HepG2 (cell line): ENCODE measurements around the gene MBL2. TPM values are rescaled to one million over a fixed set of nuclear protein-coding genes. Genes with fewer than 3 reads are reported as not detected.

ENCODE experiments used
- ATAC-seq: fragments of 200-7000 bp; cut with Tn5 transposase; 3 replicates; pipeline ENCODE4 v1.9.1; 2020; ENCODE audit warnings: mild to moderate bottlenecking, moderate library complexity
- BruUV-seq: library from RNA; stranded (reverse); fragments of 400-500 nt; replicated peaks from 2 replicates; lab custom pipeline; 2021; lab: Mats Ljungman, UMichigan
- CTCF ChIA-PET: fragments of 300-600 bp; formaldehyde crosslinking; extraction: SDS; loops from one replicate; lab custom pipeline; 2021; ENCODE audit warnings: low total read pairs, inconsistent platforms, low intra/inter-chr PET ratio; lab: Yijun Ruan, JAX
- POLR2A ChIA-PET: fragments of 350-600 bp; sonication (Branson Sonifier 250); formaldehyde crosslinking; loops from one replicate; lab custom pipeline; 2020; ENCODE audit warnings: antibody characterized with exemption, inconsistent platforms; lab: Yijun Ruan, JAX
- DNase-seq: peaks from one replicate; pipeline ENCODE4 v3.0.0-alpha.2; 2015; ENCODE audit warnings: low spot score
- FAIRE-seq: peaks from 3 replicates; lab custom pipeline; 2011; peaks lifted over from hg19 to GRCh38; lab: Jason Lieb, UNC
- H2AFZ ChIP-seq: one replicate; pipeline ENCODE4 v1.6.1; 2011; ENCODE audit warnings: low read length, inconsistent platforms
- H3K27ac ChIP-seq: fragments of 300-600 bp; 3 replicates; pipeline ENCODE4 v1.8.0; 2011; ENCODE audit warnings: mixed run types, mild to moderate bottlenecking, mixed read lengths, low read length, inconsistent platforms; ENCODE audit not compliant: insufficient read depth; ENCODE audit errors: extremely low read length
- H3K27me3 ChIP-seq, 2 experiments: fragments of 200-600 bp in 1 of 2; 2 replicates in 1 of 2; 3 replicates in 1 of 2; pipeline versions ENCODE4 v1.6.0 to v1.8.0; 2011; ENCODE audit warnings: low read length in 2 of 2, mild to moderate bottlenecking in 2 of 2, moderate library complexity in 2 of 2, inconsistent platforms in 1 of 2; ENCODE audit not compliant: insufficient read depth in 2 of 2, control insufficient read depth in 1 of 2
- H3K36me3 ChIP-seq, 2 experiments: fragments of 200-600 bp in 1 of 2; replicated peaks in 1 of 2; 2 replicates in 1 of 2; 3 replicates in 1 of 2; pipeline versions ENCODE4 v1.5.1 to v1.8.0; 2011; ENCODE audit warnings: low read length in 2 of 2, inconsistent platforms in 1 of 2; ENCODE audit not compliant: insufficient read depth in 2 of 2, control insufficient read depth in 1 of 2
- H3K4me1 ChIP-seq: 2 replicates; pipeline ENCODE4 v1.5.1; 2012; ENCODE audit warnings: low read length, inconsistent platforms; ENCODE audit not compliant: insufficient read depth
- H3K4me2 ChIP-seq: 2 replicates; pipeline ENCODE4 v1.6.0; 2011; ENCODE audit warnings: low read depth, low read length, inconsistent platforms
- H3K4me3 ChIP-seq, 3 experiments: fragments of 200-600 bp in 1 of 3; sonication (generic), shearing (Covaris generic) in 1 of 3; replicated peaks in 1 of 3; 2 replicates each; pipeline ENCODE4 v1.5.1; 2011 to 2016; ENCODE audit warnings: low read length in 3 of 3, inconsistent platforms in 2 of 3, low read depth in 2 of 3, mild to moderate bottlenecking in 2 of 3, control low read depth in 1 of 3, mixed read lengths in 1 of 3; ENCODE audit not compliant: insufficient read depth in 1 of 3
- H3K79me2 ChIP-seq: one replicate; pipeline ENCODE4 v1.6.1; 2011; ENCODE audit warnings: low read length, inconsistent platforms; ENCODE audit not compliant: insufficient read depth
- H3K9ac ChIP-seq: 2 replicates; pipeline ENCODE4 v1.6.0; 2011; ENCODE audit warnings: mild to moderate bottlenecking, low read depth, low read length, inconsistent platforms; ENCODE audit not compliant: insufficient read depth
- H3K9me3 ChIP-seq: 2 replicates; pipeline ENCODE4 v1.5.1; 2012; ENCODE audit warnings: mild to moderate bottlenecking, low read length
- H4K20me1 ChIP-seq: 2 replicates; pipeline ENCODE4 v1.6.0; 2011; ENCODE audit warnings: inconsistent platforms, mild to moderate bottlenecking, low read length, moderate library complexity; ENCODE audit not compliant: insufficient read depth
- CHD2 ChIP-seq: IDR thresholded peaks from 2 replicates; pipeline ENCODE4 v1.6.1; 2011; ENCODE audit warnings: low read depth, low read length, improper control_type of control experiment
- HMGXB4 ChIP-seq, 2 experiments: sonication (generic) in 1 of 2; formaldehyde crosslinking in 1 of 2; IDR thresholded peaks; 2 replicates each; pipeline versions ENCODE4 v1.4.0 to v1.6.1; 2018 to 2020; ENCODE audit warnings: missing genetic modification reagents in 2 of 2, borderline replicate concordance in 1 of 2, low read depth in 1 of 2, mild to moderate bottlenecking in 1 of 2, missing biosample characterization in 1 of 2
- PHF21A ChIP-seq: sonication (generic); formaldehyde crosslinking; IDR thresholded peaks from 2 replicates; pipeline ENCODE4 v1.5.0; 2020; ENCODE audit warnings: mild to moderate bottlenecking, missing genetic modification reagents
- RFX1 ChIP-seq: fragments of 450-650 bp; IDR thresholded peaks from 2 replicates; pipeline ENCODE4 v1.6.1; 2017
- SNAI1 ChIP-seq: sonication (generic); formaldehyde crosslinking; IDR thresholded peaks from 2 replicates; pipeline ENCODE4 v1.5.0; 2020; ENCODE audit warnings: mild to moderate bottlenecking, missing genetic modification reagents, borderline replicate concordance
- ZBTB7B ChIP-seq: sonication (generic); formaldehyde crosslinking; IDR thresholded peaks from 2 replicates; pipeline ENCODE4 v1.4.0; 2020; ENCODE audit warnings: missing genetic modification reagents
- ZHX2 ChIP-seq, 2 experiments: sonication (generic) in 1 of 2; formaldehyde crosslinking in 1 of 2; IDR thresholded peaks; 2 replicates each; pipeline versions ENCODE4 v1.6.1 to v1.9.0; 2014 to 2022; ENCODE audit warnings: antibody characterized with exemption in 1 of 2, borderline replicate concordance in 1 of 2, inconsistent platforms in 1 of 2, low read depth in 1 of 2, missing genetic modification reagents in 1 of 2
- ZKSCAN1 ChIP-seq: fragments of 150-350 bp; IDR thresholded peaks from 2 replicates; pipeline ENCODE4 v1.6.1; 2014; ENCODE audit warnings: low read length
- ZNF274 ChIP-seq: sonication (generic); formaldehyde crosslinking; IDR thresholded peaks from 2 replicates; pipeline ENCODE4 v1.5.1; 2020; ENCODE audit warnings: mild to moderate bottlenecking, missing genetic modification reagents
- ZNF329 ChIP-seq: sonication (generic); formaldehyde crosslinking; IDR thresholded peaks from 2 replicates; pipeline ENCODE4 v1.9.0; 2021; ENCODE audit warnings: low read depth, mild to moderate bottlenecking, missing genetic modification reagents
- ZNF430 ChIP-seq: sonication (generic); formaldehyde crosslinking; IDR thresholded peaks from 2 replicates; pipeline ENCODE4 v1.9.0; 2021; ENCODE audit warnings: mild to moderate bottlenecking, missing genetic modification reagents
- ZNF616 ChIP-seq: sonication (generic); formaldehyde crosslinking; IDR thresholded peaks from 2 replicates; pipeline ENCODE4 v1.5.0; 2020; ENCODE audit warnings: low read depth, mild to moderate bottlenecking, missing genetic modification reagents
- in situ Hi-C: cut with HindIII; loops from 2 replicates; pipeline ENCODE4 v1.10.0; 2017; ENCODE audit warnings: low pct_unique_long_range_greater_than_20kb; ENCODE audit not compliant: extremely low pct_ligation_motif_present
- intact Hi-C: fragments of 100-400 bp; cut with micrococcal nuclease; formaldehyde crosslinking; loops from one replicate; pipeline ENCODE4 v1.10.0; 2022; ENCODE audit not compliant: unreplicated experiment
- polyA plus RNA-seq, 8 experiments: library from polyadenylated mRNA; depleted of rRNA in 3 of 8; stranded (reverse) in 7 of 8; unstranded in 1 of 8; fragments of >200 nt; fragmentation: Illumina TruSeq in 4 of 8; extraction: Trizol in 4 of 8; gene quantifications; 2 replicates each; pipeline versions ENCODE4 v1.2.1 to v1.2.3, GENCODE V29; 2011 to 2016; ENCODE audit warnings: low read depth in 4 of 8, missing spikeins in 1 of 8, mixed read lengths in 1 of 8; ENCODE audit not compliant: insufficient read depth in 1 of 8
- total RNA-seq, 5 experiments: library from RNA; depleted of rRNA; stranded (reverse); fragments of >200 nt; fragmentation: Illumina TruSeq; extraction: Trizol; gene quantifications; 2 replicates each; pipeline ENCODE4 v1.2.3, GENCODE V29; 2016; ENCODE audit warnings: low read depth in 1 of 5

Gene MBL2
- total and polyA plus RNA-seq, 2 of the 13 experiments (the other 11 are each of a cell fraction or from before 2014, with no cell fraction given): 9.6 to 16.2 TPM

DNA sequence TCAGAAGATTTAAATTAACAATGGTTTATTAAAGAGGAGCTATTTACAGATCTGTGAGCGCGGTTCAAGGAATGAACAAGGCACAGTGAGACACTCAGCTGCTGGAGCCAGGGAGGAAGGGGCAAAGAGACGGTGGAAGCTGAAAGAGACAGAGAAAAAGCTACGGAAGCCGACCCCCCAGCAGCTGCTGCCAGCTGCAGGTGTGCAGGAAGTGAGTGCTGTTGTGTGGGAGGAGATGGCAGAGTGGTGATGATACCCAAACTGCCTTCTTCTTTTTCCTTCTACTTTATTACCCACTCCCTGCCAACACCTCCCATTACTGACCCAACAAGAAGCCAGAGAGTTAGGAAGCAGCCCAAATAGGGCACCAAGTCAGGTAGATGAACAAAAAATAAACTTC lies 41.9 kb upstream of the MBL2 start (continued):
- no peak for TF ChIP-seq HMGXB4 (CRISPR knock-in tag; IDR thresholded peaks at IDR 0.05; ENCODE audit: borderline replicate concordance in 1 of 2, low read depth in 1 of 2)
- no peak for TF ChIP-seq SNAI1 (CRISPR knock-in tag)
- no peak for TF ChIP-seq ZNF274
- TF ChIP-seq ZNF616 (CRISPR knock-in tag): no peak

- no peak for DNase-seq
- in situ Hi-C loops: no loop called here
- no peak overlapping the region for H3K9ac ChIP-seq
- H3K9me3 ChIP-seq: no peaks in the 10 kb centered on the region
- no peak overlapping the region for H3K4me3 ChIP-seq
- ChIA-PET CTCF (no interaction called here), POLR2A (no interaction called here)
- no peaks in the 10 kb centered on the region for H3K27me3 ChIP-seq
- H3K36me3 ChIP-seq: no peaks in the 10 kb centered on the region
- no peak overlapping the region for H3K4me2 ChIP-seq
- TF ChIP-seq ZKSCAN1 (no peak), RFX1 (no peak), ZNF329 (no peak), CHD2 (no peak), ZBTB7B (no peak), ZNF430 (CRISPR knock-in tag) (no peak), ZHX2 (IDR thresholded peaks at IDR 0.05; ENCODE audit: low read depth) (no peak), ZHX2 (CRISPR knock-in tag; IDR thresholded peaks at IDR 0.05; ENCODE audit: borderline replicate concordance) (no peak), PHF21A (CRISPR knock-in tag) (no peak)
- FAIRE-seq: no peak
- no peaks in the 10 kb centered on the region for H4K20me1 ChIP-seq
- intact Hi-C loops: no loop called here
- H3K4me1 ChIP-seq: no peaks in the 10 kb centered on the region
- no peaks in the 10 kb centered on the region for H3K79me2 ChIP-seq
- no TSS peak for BruUV-seq
- H2AFZ ChIP-seq: no peak overlapping the region
- no peak for ATAC-seq
- H3K27ac ChIP-seq: no peak overlapping the region
Observed at GRCh38 chr10:52811776-52812175, 39.2 kb upstream of the MBL2 start.
